ENCODE measurements around the gene TPST2.

GRCh38 chr22:26604368-26604767, 14.4 kb upstream of the TPST2 start:
- TF ChIP-seq, protein P1, sequence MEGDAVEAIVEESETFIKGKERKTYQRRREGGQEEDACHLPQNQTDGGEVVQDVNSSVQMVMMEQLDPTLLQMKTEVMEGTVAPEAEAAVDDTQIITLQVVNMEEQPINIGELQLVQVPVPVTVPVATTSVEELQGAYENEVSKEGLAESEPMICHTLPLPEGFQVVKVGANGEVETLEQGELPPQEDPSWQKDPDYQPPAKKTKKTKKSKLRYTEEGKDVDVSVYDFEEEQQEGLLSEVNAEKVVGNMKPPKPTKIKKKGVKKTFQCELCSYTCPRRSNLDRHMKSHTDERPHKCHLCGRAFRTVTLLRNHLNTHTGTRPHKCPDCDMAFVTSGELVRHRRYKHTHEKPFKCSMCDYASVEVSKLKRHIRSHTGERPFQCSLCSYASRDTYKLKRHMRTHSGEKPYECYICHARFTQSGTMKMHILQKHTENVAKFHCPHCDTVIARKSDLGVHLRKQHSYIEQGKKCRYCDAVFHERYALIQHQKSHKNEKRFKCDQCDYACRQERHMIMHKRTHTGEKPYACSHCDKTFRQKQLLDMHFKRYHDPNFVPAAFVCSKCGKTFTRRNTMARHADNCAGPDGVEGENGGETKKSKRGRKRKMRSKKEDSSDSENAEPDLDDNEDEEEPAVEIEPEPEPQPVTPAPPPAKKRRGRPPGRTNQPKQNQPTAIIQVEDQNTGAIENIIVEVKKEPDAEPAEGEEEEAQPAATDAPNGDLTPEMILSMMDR (IDR thresholded peaks at IDR 0.05), result no peak
- no peak for TF ChIP-seq POLR2AphosphoS5 (IDR thresholded peaks at IDR 0.05)
